ENCODE data around the gene MYBPC3.
"Not testable (repeated sequence)": the region's sequence is repeated elsewhere in the genome, so short reads cannot be mapped to it uniquely, and the experiment has no call there.

The MYBPC3 gene

GRCh38 chr11:47336595-47336994 is 15.9 kb downstream of the MYBPC3 start:
- DNase-seq, result no peak

- no peak for DNase-seq
Measured at GRCh38 chr11:47335733-47336132, 16.8 kb downstream of the MYBPC3 start.

GRCh38 chr11:47334699-47335411 is 17.6 kb downstream of the MYBPC3 start:
- DNase-seq, result not testable (repeated sequence)

- no peak for DNase-seq
Measured at GRCh38 chr11:47333886-47334443, 18.5 kb downstream of the MYBPC3 start.

GRCh38 chr11:47333526-47333845 is 19.0 kb downstream of the MYBPC3 start:
- no peak for DNase-seq

GRCh38 chr11:47332791-47333525 is 19.5 kb downstream of the MYBPC3 start:
- no peak for DNase-seq

GRCh38 chr11:47332303-47332711 is 20.2 kb downstream of the MYBPC3 start:
- DNase-seq, result no peak

GRCh38 chr11:47331454-47332302 is 20.8 kb downstream of the MYBPC3 start:
- no peak for DNase-seq

- no peak for DNase-seq
Measured at GRCh38 chr11:47329987-47330931, 22.2 kb downstream of the MYBPC3 start.

GRCh38 chr11:47329431-47329986 is 23.0 kb downstream of the MYBPC3 start:
- no peak for DNase-seq

- no peak for DNase-seq
Measured at GRCh38 chr11:47328449-47329390, 23.8 kb downstream of the MYBPC3 start.

- no peak for DNase-seq
Measured at GRCh38 chr11:47327949-47328348, 24.6 kb downstream of the MYBPC3 start.

GRCh38 chr11:47327025-47327424 is 25.5 kb downstream of the MYBPC3 start:
- no peak for DNase-seq

- no peak for DNase-seq
Measured at GRCh38 chr11:47326198-47326597, 26.3 kb downstream of the MYBPC3 start.

GRCh38 chr11:47325271-47326041 is 27.0 kb downstream of the MYBPC3 start:
- DNase-seq, result no peak

- no peak for DNase-seq
Measured at GRCh38 chr11:47324520-47324919, 28.0 kb downstream of the MYBPC3 start.

- no peak for DNase-seq
Measured at GRCh38 chr11:47318166-47318565, 34.3 kb downstream of the MYBPC3 start.

GRCh38 chr11:47317064-47317828 is 35.3 kb downstream of the MYBPC3 start:
- DNase-seq, result no peak

GRCh38 chr11:47316501-47316900 is 36.0 kb downstream of the MYBPC3 start:
- DNase-seq, result not testable (repeated sequence)

Measured in CD4-positive, alpha-beta T cell treated with Interferon gamma for 1 hour (primary cell).